HepG2 (cell line): ENCODE data around the gene RMI1. TPM values are rescaled to one million over a fixed set of nuclear protein-coding genes. Genes with fewer than 3 reads are reported as not detected.
A peak's percentile ranks its signal among the peaks of the same experiment; 100 is the strongest.

Experiments
- ATAC-seq: fragments of 200-7000 bp; cut with Tn5 transposase; 3 replicates; pipeline ENCODE4 v1.9.1; 2020; ENCODE audit warnings: mild to moderate bottlenecking, moderate library complexity
- BruUV-seq: library from RNA; stranded (reverse); fragments of 400-500 nt; replicated peaks from 2 replicates; lab custom pipeline; 2021; lab: Mats Ljungman, UMichigan
- CTCF ChIA-PET: fragments of 300-600 bp; formaldehyde crosslinking; extraction: SDS; loops from one replicate; lab custom pipeline; 2021; ENCODE audit warnings: low total read pairs, inconsistent platforms, low intra/inter-chr PET ratio; lab: Yijun Ruan, JAX
- POLR2A ChIA-PET: fragments of 350-600 bp; sonication (Branson Sonifier 250); formaldehyde crosslinking; loops from one replicate; lab custom pipeline; 2020; ENCODE audit warnings: antibody characterized with exemption, inconsistent platforms; lab: Yijun Ruan, JAX
- DNase-seq: peaks from one replicate; pipeline ENCODE4 v3.0.0-alpha.2; 2015; ENCODE audit warnings: low spot score
- FAIRE-seq: peaks from 3 replicates; lab custom pipeline; 2011; peaks lifted over from hg19 to GRCh38; lab: Jason Lieb, UNC
- H2AFZ ChIP-seq: one replicate; pipeline ENCODE4 v1.6.1; 2011; ENCODE audit warnings: low read length, inconsistent platforms
- H3K27ac ChIP-seq: fragments of 300-600 bp; 3 replicates; pipeline ENCODE4 v1.8.0; 2011; ENCODE audit warnings: mixed run types, mild to moderate bottlenecking, mixed read lengths, low read length, inconsistent platforms; ENCODE audit not compliant: insufficient read depth; ENCODE audit errors: extremely low read length
- H3K27me3 ChIP-seq, 2 experiments: fragments of 200-600 bp in 1 of 2; 2 replicates in 1 of 2; 3 replicates in 1 of 2; pipeline versions ENCODE4 v1.6.0 to v1.8.0; 2011; ENCODE audit warnings: low read length in 2 of 2, mild to moderate bottlenecking in 2 of 2, moderate library complexity in 2 of 2, inconsistent platforms in 1 of 2; ENCODE audit not compliant: insufficient read depth in 2 of 2, control insufficient read depth in 1 of 2
- H3K36me3 ChIP-seq, 2 experiments: fragments of 200-600 bp in 1 of 2; replicated peaks in 1 of 2; 2 replicates in 1 of 2; 3 replicates in 1 of 2; pipeline versions ENCODE4 v1.5.1 to v1.8.0; 2011; ENCODE audit warnings: low read length in 2 of 2, inconsistent platforms in 1 of 2; ENCODE audit not compliant: insufficient read depth in 2 of 2, control insufficient read depth in 1 of 2
- H3K4me1 ChIP-seq: 2 replicates; pipeline ENCODE4 v1.5.1; 2012; ENCODE audit warnings: low read length, inconsistent platforms; ENCODE audit not compliant: insufficient read depth
- H3K4me2 ChIP-seq: 2 replicates; pipeline ENCODE4 v1.6.0; 2011; ENCODE audit warnings: low read depth, low read length, inconsistent platforms
- H3K4me3 ChIP-seq, 3 experiments: fragments of 200-600 bp in 1 of 3; sonication (generic), shearing (Covaris generic) in 1 of 3; replicated peaks in 1 of 3; 2 replicates each; pipeline ENCODE4 v1.5.1; 2011 to 2016; ENCODE audit warnings: low read length in 3 of 3, inconsistent platforms in 2 of 3, low read depth in 2 of 3, mild to moderate bottlenecking in 2 of 3, control low read depth in 1 of 3, mixed read lengths in 1 of 3; ENCODE audit not compliant: insufficient read depth in 1 of 3
- H3K79me2 ChIP-seq: one replicate; pipeline ENCODE4 v1.6.1; 2011; ENCODE audit warnings: low read length, inconsistent platforms; ENCODE audit not compliant: insufficient read depth
- H3K9ac ChIP-seq: 2 replicates; pipeline ENCODE4 v1.6.0; 2011; ENCODE audit warnings: mild to moderate bottlenecking, low read depth, low read length, inconsistent platforms; ENCODE audit not compliant: insufficient read depth
- H3K9me3 ChIP-seq: 2 replicates; pipeline ENCODE4 v1.5.1; 2012; ENCODE audit warnings: mild to moderate bottlenecking, low read length
- H4K20me1 ChIP-seq: 2 replicates; pipeline ENCODE4 v1.6.0; 2011; ENCODE audit warnings: inconsistent platforms, mild to moderate bottlenecking, low read length, moderate library complexity; ENCODE audit not compliant: insufficient read depth
- CBFB ChIP-seq: sonication (generic); formaldehyde crosslinking; IDR thresholded peaks from 2 replicates; pipeline ENCODE4 v1.4.0; 2020; ENCODE audit warnings: missing genetic modification reagents
- CEBPB ChIP-seq: IDR thresholded peaks from 2 replicates; pipeline ENCODE4 v1.6.1; 2011; ENCODE audit warnings: low read depth, low read length, improper control_type of control experiment, borderline replicate concordance
- CEBPG ChIP-seq: IDR thresholded peaks from 2 replicates; pipeline ENCODE4 v1.6.1; 2016
- FOSL2 ChIP-seq: sonication (generic); formaldehyde crosslinking; IDR thresholded peaks from 2 replicates; pipeline ENCODE4 v1.4.0; 2020; ENCODE audit warnings: missing genetic modification reagents
- GABPB1 ChIP-seq: IDR thresholded peaks from 2 replicates; pipeline ENCODE4 v1.6.1; 2016; ENCODE audit warnings: mild to moderate bottlenecking, missing genetic modification reagents, moderate library complexity, missing compliant biosample characterization
- GATAD2A ChIP-seq: IDR thresholded peaks from 2 replicates; pipeline ENCODE4 v1.6.1; 2016
- KDM4B ChIP-seq: sonication (generic); formaldehyde crosslinking; IDR thresholded peaks from 2 replicates; pipeline ENCODE4 v1.4.0; 2020; ENCODE audit warnings: missing genetic modification reagents
- NONO ChIP-seq, 2 experiments: fragments of 450-650 bp in 1 of 2; sonication (generic) in 1 of 2; formaldehyde crosslinking in 1 of 2; IDR thresholded peaks in 1 of 2; conservative IDR thresholded peaks in 1 of 2; 2 replicates each; pipeline versions ENCODE4 v1.6.1 to v1.8.0; 2017 to 2022; ENCODE audit warnings: mild to moderate bottlenecking in 1 of 2, missing genetic modification reagents in 1 of 2, moderate library complexity in 1 of 2
- ZFP36 ChIP-seq: fragments of 150-350 bp; IDR thresholded peaks from 2 replicates; pipeline ENCODE4 v1.6.1; 2018; ENCODE audit warnings: borderline replicate concordance, low read length, low read depth; ENCODE audit not compliant: partially characterized antibody
- ZHX2 ChIP-seq, 2 experiments: sonication (generic) in 1 of 2; formaldehyde crosslinking in 1 of 2; IDR thresholded peaks; 2 replicates each; pipeline versions ENCODE4 v1.6.1 to v1.9.0; 2014 to 2022; ENCODE audit warnings: antibody characterized with exemption in 1 of 2, borderline replicate concordance in 1 of 2, inconsistent platforms in 1 of 2, low read depth in 1 of 2, missing genetic modification reagents in 1 of 2
- ZNF260 ChIP-seq: sonication (generic); formaldehyde crosslinking; IDR thresholded peaks from 2 replicates; pipeline ENCODE4 v1.4.0; 2020; ENCODE audit warnings: missing genetic modification reagents, low read depth, mild to moderate bottlenecking, borderline replicate concordance
- ZNF556 ChIP-seq: sonication (generic); formaldehyde crosslinking; IDR thresholded peaks from 2 replicates; pipeline ENCODE4 v1.4.0; 2020; ENCODE audit warnings: mild to moderate bottlenecking, missing genetic modification reagents, borderline replicate concordance
- ZNF605 ChIP-seq: sonication (generic); formaldehyde crosslinking; IDR thresholded peaks from 2 replicates; pipeline ENCODE4 v1.8.0; 2022; ENCODE audit warnings: mild to moderate bottlenecking, missing genetic modification reagents
- WGBS: methylation state at CpG from one replicate; pipeline ENCODE4 v1.1.6; 2017; ENCODE audit warnings: low lambda C conversion rate; 5-methylcytosine and 5-hydroxymethylcytosine counted together
- in situ Hi-C: cut with HindIII; loops from 2 replicates; pipeline ENCODE4 v1.10.0; 2017; ENCODE audit warnings: low pct_unique_long_range_greater_than_20kb; ENCODE audit not compliant: extremely low pct_ligation_motif_present
- intact Hi-C: fragments of 100-400 bp; cut with micrococcal nuclease; formaldehyde crosslinking; loops from one replicate; pipeline ENCODE4 v1.10.0; 2022; ENCODE audit not compliant: unreplicated experiment
- polyA plus RNA-seq, 8 experiments: library from polyadenylated mRNA; depleted of rRNA in 3 of 8; stranded (reverse) in 7 of 8; unstranded in 1 of 8; fragments of >200 nt; fragmentation: Illumina TruSeq in 4 of 8; extraction: Trizol in 4 of 8; gene quantifications; 2 replicates each; pipeline versions ENCODE4 v1.2.1 to v1.2.3, GENCODE V29; 2011 to 2016; ENCODE audit warnings: low read depth in 4 of 8, missing spikeins in 1 of 8, mixed read lengths in 1 of 8; ENCODE audit not compliant: insufficient read depth in 1 of 8
- total RNA-seq, 5 experiments: library from RNA; depleted of rRNA; stranded (reverse); fragments of >200 nt; fragmentation: Illumina TruSeq; extraction: Trizol; gene quantifications; 2 replicates each; pipeline ENCODE4 v1.2.3, GENCODE V29; 2016; ENCODE audit warnings: low read depth in 1 of 5

RMI1 gene
- total and polyA plus RNA-seq, 2 of the 13 experiments (the other 11 are each of a cell fraction or from before 2014, with no cell fraction given), result 0.54 to 3.7 TPM

- Histone ChIP-seq H3K36me3 (peaks cover 2 to 9% of the 10 kb centered on the region in 2 experiments; a peak in 4 of 5 replicates), H3K9ac (no peak overlapping the region), H2AFZ (no peak overlapping the region), H4K20me1 (no peaks in the 10 kb centered on the region), H3K4me2 (no peak overlapping the region), H3K27ac (no peak overlapping the region), H3K79me2 (no peaks in the 10 kb centered on the region), H3K9me3 (no peaks in the 10 kb centered on the region), H3K4me1 (peaks cover 18% of the 10 kb centered on the region), H3K27me3 (no peaks in the 10 kb centered on the region), H3K4me3 (no peak overlapping the region)
- POLR2A ChIA-PET, result interaction anchor here (1.0 to 1.4 kb wide), 4 partner anchors 9 to 47 kb away, joined by 3 to 4 read pairs (median 3); partner anchors contain the start of genes KIF27 and RMI1
- CTCF ChIA-PET, result no interaction called here
- intact Hi-C loops (no loop called here), in situ Hi-C loops (no loop called here)
- ATAC-seq (no peak), DNase-seq (no peak), FAIRE-seq (no peak)
- BruUV-seq, result no TSS peak
- 47% methylated on average over 3 of the region's 3 CpGs for WGBS
- no peak for TF ChIP-seq CBFB
- TF ChIP-seq NONO (IDR thresholded peaks at IDR 0.05), result no peak
- TF ChIP-seq NONO (CRISPR knock-in tag; conservative IDR thresholded peaks at IDR 0.05), result no peak
- TF ChIP-seq ZFP36, result no peak
- peak; percentile 91 for TF ChIP-seq CEBPB
- TF ChIP-seq GATAD2A (CRISPR knock-in tag), result peak; percentile 49
- 0 out of 2 replicates have a peak, but pooled peaks have one; percentile 12 for TF ChIP-seq GABPB1 (CRISPR knock-in tag)
- TF ChIP-seq CEBPG (CRISPR knock-in tag), result peak; percentile 87
- TF ChIP-seq ZHX2 (IDR thresholded peaks at IDR 0.05; ENCODE audit: low read depth), result no peak
- no peak for TF ChIP-seq ZHX2 (CRISPR knock-in tag; IDR thresholded peaks at IDR 0.05; ENCODE audit: borderline replicate concordance)
- no peak for TF ChIP-seq ZNF605 (CRISPR knock-in tag)
- 0 out of 2 replicates have a peak, but pooled peaks have one; percentile 21 for TF ChIP-seq FOSL2
- no peak for TF ChIP-seq ZNF556 (CRISPR knock-in tag)
- no peak for TF ChIP-seq ZNF260
- TF ChIP-seq KDM4B (CRISPR knock-in tag), result no peak
Measured at GRCh38 chr9:83933790-83934189, 46.8 kb upstream of the RMI1 start.
